GM15510 (cell line): ENCODE results near the gene PDLIM5.

Experiments
- POLR2A ChIP-seq: IDR thresholded peaks from 3 replicates; pipeline ENCODE4 v1.6.1; 2011; ENCODE audit warnings: borderline replicate concordance; ENCODE audit not compliant: insufficient read length; ENCODE audit errors: extremely low read depth

The PDLIM5 gene

DNA sequence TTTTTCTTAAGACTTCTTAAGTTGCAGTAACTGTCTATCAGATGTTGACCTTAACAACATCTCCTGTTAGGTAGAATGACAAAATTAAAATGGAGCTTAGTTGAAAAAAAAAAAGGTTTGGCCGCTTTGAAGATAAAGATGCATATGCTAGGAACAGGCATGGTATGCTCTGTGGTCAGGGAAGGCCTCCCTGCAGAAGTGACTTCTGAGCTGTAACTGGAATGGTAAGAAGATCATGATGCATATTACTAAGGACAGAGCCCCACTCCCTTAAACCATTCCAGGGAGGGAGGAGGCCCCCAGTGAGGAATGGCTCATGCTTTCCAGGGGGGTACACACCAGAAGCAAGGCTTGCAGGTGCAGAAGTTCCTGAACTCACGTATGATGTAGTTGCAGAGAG lies 43.7 kb downstream of the PDLIM5 start:
- TF ChIP-seq POLR2A: no peak

DNA sequence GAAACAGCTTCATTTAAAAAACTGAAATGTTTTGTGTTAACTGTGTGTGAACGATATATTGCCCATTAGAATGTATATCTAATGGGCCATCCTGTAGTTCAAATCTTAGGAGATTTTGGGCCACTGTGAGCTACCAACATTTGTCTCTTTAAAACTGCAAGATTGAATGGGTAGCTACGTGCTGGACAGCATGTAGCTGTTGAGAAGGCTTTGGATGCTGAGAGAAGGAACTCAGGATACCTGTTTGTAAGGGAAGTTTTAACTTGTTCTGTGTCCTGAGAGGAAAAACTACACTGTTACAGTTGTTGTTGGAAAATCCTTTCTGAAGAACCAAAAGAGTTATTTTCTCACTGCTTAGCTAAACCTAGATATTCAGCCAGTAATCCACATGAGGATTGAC lies 45.9 kb downstream of the PDLIM5 start:
- no peak for TF ChIP-seq POLR2A

DNA sequence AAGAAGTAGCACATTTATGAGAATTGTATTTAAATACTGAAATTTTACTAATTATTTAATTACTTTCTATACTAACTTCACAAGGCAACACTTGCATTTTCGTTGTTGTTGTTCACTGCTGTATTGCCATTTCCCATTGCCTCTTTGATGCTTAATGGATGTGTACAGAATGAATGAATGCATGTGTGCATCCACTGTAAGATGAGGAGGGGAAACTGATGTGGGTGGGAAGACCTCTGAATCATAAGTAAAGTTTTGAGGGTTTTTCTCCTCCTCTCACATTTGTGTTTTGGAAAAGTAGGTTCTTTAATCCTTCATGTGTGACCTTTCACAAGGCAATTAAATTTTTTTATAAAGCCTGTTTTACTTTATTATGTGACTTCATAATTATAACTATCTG lies 46.8 kb downstream of the PDLIM5 start:
- TF ChIP-seq POLR2A: no peak

DNA sequence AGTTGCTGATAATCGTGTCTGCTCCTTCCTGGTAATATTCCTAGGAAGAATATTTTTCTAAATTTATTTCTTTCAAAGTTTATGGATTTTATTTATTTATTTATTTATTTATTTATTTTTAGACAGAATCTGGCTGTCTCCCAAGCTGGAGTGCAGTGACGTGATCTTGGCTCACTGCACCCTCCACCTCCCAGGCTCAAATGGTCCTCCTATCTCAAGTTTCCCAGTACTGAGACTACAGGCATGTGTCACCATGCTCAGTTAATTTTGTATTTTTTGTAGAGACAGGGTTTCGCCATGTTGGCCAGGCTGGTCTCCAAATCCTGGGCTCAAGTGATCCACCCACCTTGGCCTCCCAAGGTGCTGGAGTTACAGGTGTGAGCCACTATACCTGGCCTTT lies 48.9 kb downstream of the PDLIM5 start:
- no peak for TF ChIP-seq POLR2A

DNA sequence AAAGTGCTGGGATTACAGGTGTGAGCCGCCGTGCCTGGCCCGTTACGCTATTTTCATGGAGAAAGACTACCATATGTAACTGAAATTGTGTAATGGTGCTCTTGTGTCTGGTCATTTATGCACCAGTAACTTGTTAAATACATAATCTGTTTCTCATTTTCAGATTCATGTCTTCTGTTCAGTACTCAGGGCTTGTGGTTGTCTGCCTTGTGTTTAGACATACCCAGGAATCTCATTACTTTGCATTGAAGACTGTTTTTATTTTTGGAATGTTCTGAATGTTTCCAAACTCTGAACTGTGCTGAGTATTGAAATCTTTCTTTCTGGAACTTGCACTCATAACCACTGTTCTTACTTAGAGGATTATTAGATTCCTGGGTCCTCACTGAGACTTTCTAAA lies 52.8 kb downstream of the PDLIM5 start:
- TF ChIP-seq POLR2A: no peak

DNA sequence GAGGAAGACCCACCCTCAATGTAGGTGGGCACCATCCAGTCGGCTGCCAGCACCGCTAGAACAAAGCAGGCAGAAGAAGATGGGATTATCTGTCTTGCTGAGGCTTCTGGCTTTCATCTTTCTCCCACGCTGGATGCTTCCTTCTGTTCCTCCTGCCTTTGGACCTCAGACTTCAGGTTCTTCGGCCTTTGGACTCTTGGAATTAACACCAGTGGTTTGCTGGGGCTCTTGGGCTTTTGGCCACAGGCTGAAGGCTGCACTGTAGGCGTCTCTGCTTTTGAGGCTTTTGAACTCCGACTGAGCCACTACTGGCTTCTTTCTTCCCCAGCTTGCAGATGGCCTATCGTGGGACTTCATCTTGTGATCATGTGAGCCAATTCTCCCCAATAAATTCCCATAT lies 55.1 kb downstream of the PDLIM5 start:
- TF ChIP-seq POLR2A: no peak

DNA sequence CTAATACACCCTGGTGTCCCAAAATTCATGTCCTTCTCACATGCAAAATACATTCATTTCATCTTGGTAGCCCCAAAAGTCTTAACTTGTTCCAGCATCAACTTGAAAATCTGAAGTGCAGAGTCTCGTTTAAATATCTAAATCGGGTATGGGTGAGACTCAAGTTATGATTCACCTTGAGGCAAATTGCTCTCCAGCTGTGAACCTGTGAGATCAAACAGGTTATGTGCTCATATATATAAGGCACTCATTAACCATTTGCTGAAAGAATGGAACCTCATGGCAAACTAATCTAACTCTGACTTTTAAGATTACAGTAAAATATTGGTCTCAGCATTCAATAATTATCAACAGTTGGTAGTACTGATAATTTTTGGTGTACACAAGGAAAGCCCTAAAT lies 55.5 kb downstream of the PDLIM5 start:
- no peak for TF ChIP-seq POLR2A

DNA sequence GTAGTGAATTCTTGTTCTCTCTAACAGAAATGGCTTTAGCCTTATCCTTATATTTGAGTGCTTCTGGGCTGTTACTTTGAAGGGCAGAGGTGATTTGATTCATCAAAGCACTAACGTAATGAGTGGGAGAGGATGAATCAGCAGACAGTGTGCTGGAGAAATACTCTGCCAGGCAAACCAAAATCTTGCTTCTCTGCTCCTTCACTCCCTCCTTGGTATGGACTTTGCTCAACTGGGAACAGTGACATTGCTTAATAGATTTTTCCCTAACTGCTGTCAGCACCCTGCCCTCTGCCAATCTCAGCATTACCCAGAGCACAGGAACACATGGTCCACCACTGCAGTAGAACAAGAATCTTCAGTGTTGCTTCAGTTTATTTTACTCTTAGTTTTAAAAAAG lies 56.0 kb downstream of the PDLIM5 start:
- TF ChIP-seq POLR2A: no peak

DNA sequence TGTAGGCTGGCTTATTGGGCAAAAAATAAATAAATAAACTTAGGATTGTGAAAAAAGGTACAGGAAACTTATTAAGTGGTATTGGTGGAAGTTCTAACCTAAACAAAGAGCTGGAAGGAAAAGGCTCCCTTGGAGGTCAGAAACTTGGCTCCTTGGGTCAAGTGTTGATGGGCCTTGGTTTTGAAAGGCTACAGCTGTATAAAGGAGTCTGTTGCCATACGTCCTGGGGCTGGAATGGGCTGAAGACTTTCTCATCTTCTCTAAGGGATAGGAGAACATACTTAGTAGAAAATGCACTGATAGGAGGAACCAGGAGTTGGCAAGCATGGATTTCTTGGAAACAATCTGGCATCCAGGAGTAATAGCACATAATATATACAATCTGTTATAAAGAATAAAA lies 56.6 kb downstream of the PDLIM5 start:
- no peak for TF ChIP-seq POLR2A

DNA sequence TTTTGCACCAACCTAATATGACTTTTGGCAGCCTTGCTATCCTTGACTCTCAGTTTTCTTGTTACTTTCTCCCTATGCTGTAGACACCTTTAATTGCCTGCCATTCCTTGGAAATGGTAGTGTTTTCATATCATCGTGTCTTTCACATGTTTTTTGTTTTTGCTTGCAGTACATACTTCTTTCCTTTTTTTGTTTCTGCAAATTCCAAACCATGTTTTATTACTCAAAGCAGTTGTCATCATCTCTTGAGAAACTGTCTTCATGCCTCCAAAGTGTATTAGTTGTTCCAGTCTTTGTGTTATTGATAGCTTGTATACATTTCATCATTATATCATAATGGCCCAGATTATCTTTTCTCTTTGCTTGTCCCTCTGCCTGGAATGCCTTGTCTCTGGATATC lies 57.1 kb downstream of the PDLIM5 start:
- no peak for TF ChIP-seq POLR2A

DNA sequence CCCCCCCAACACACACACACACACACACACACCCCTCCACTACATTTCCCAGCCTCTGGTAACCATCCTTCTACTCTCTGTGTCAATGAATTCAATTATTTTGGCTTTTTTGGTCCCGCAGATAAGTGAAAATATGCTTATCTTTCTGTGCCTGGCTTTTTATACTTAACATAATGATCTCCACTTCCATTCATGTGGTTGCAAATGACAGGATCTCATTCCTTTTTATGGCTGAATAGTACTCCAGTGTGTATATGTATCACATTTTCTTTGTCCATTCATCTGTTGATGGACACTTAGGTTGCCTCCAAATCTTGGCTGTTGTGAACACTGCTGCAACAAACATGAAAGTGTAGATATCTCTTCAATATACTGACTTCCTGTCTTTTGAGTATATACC lies 59.8 kb downstream of the PDLIM5 start:
- TF ChIP-seq POLR2A: no peak

DNA sequence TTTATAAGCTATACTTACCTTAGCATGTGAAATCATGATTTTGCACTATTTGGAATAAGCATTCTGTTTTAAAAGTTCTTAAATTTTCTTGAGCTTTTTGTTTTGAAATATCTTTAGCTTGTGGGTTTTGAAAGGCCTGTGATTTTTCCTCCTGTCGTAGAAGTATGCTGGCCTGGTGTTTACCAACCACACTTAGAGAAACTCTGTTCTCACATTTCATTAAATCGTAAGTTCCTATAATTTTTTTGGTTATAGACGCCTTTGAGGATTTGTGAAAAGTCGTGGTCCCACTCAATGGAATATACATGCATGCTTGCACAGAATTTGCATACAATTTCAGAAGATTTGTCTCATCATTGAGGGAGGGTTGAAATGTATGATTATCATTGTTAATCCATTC lies 63.6 kb downstream of the PDLIM5 start:
- TF ChIP-seq POLR2A: no peak

DNA sequence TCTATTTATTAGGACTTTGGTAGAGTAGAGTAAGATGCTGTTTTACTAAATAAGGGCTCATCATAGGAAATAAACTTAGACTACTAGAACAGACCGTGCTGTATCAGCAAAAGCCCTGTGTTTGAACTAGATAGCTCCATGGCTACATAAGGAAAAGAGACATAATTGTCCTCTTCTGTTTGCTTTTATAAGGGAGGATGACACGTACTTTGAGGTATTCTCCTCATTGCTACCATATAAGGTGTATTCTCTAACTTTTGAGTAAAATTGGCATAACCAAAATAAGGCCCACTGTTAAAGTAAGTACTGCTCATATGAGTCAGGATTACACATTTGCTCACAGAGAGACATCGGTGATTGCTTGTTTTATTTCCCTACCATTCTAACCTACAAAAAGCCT lies 64.3 kb downstream of the PDLIM5 start:
- TF ChIP-seq POLR2A: no peak

DNA sequence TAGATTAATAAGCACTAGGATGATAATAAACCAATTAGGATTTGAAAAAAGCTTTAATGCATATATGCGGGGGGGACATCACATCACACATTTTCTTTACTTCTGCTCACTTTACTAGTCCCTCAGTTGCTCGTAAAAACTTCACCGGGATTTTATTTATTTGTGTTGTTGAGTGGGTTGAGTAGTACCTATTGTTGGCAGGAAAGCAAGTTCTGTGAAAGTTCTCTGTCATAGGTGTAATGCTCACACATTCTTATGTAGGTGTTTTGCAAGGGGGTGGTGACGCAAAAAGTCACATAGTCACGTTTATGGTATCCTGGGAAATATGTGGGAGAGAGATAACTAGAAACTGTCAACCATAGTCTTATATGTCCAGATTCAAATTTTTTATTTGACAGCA lies 65.3 kb downstream of the PDLIM5 start:
- TF ChIP-seq POLR2A: no peak

DNA sequence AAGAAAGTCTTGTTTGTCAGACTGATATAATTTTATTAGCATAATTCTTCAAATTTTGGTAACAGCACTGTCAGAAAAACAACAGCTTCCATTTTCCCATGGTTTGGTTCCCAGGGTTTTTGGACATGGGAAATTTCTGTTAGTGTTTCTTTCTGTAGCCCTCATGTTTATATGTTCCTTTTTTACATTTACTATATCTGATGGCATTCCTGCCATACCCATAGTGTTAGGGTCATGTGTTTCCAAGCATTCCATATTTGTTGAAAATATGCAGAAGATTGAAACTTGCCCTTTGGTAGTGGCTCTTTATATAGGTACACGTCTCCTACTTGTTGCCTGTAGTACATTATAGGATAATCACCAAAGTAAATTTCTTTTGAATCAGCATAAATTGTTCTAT lies 65.8 kb downstream of the PDLIM5 start:
- no peak for TF ChIP-seq POLR2A

DNA sequence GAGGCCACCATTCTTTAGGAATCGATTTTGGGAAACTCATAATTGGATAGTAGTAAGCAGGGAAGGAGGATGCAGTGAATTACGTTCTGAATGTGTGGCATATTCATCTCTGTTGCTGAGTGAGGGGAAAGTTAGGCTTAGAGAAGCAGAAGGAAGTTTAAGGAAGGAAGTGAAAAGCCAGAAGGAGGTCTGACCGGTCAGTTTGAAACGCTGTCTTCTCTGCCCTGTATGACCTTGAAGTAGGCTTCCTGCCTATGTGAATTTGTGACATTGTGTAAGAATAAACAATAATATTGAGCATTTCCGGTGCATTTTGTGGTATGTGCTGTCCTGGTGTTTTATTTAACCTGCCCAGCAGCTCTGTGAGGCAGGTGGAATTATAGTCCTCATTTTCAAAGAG lies 67.3 kb downstream of the PDLIM5 start:
- TF ChIP-seq POLR2A: no peak
